SU-DHL-6 (cell line): ENCODE measurements around the gene PPM1B.

ENCODE experiments used
- H2AFZ ChIP-seq: fragments of 200-600 bp; sonication (generic); 2 replicates; pipeline ENCODE4 v1.6.1; 2014; ENCODE audit warnings: low read depth, mild to moderate bottlenecking, moderate library complexity, mixed read lengths, antibody characterized with exemption, low read length; ENCODE audit not compliant: severe bottlenecking
- H3F3A ChIP-seq: fragments of 200-600 bp; shearing (Covaris generic); 2 replicates; pipeline ENCODE4 v1.6.0; 2016; ENCODE audit warnings: antibody characterized with exemption, mild to moderate bottlenecking; ENCODE audit not compliant: insufficient read depth
- H3K27ac ChIP-seq: fragments of 200-600 bp; sonication (generic); 2 replicates; pipeline ENCODE4 v1.5.1; 2016; ENCODE audit warnings: low read depth, mild to moderate bottlenecking, low read length, moderate library complexity, mixed read lengths
- H3K27me3 ChIP-seq: fragments of 200-600 bp; sonication (generic), shearing (Covaris generic); 2 replicates; pipeline ENCODE4 v1.6.0; 2014; ENCODE audit warnings: mild to moderate bottlenecking, low read length
- H3K36me3 ChIP-seq: fragments of 200-600 bp; sonication (generic); 2 replicates; pipeline ENCODE4 v1.6.1; 2014; ENCODE audit warnings: mild to moderate bottlenecking, low read length, mixed read lengths
- H3K4me2 ChIP-seq: fragments of 300-600, 200-600 bp; shearing (Covaris generic), sonication (generic); 2 replicates; pipeline ENCODE4 v1.6.0; 2014; ENCODE audit warnings: low read length, low read depth, mild to moderate bottlenecking; ENCODE audit not compliant: poor library complexity, severe bottlenecking
- H3K4me3 ChIP-seq: fragments of 200-600 bp; sonication (generic); 2 replicates; pipeline ENCODE4 v1.5.1; 2014; ENCODE audit warnings: antibody characterized with exemption, low read length, mild to moderate bottlenecking, mixed read lengths; ENCODE audit not compliant: insufficient read depth, poor library complexity, severe bottlenecking
- H3K79me2 ChIP-seq: fragments of 200-600 bp; sonication (generic); 2 replicates; pipeline ENCODE4 v1.6.1; 2014; ENCODE audit warnings: mild to moderate bottlenecking, low read length, moderate library complexity; ENCODE audit not compliant: insufficient read depth
- H3K9ac ChIP-seq: fragments of 200-600 bp; sonication (generic); 2 replicates; pipeline ENCODE4 v1.7.0; 2014; ENCODE audit warnings: mild to moderate bottlenecking, low read length
- H3K9me2 ChIP-seq: fragments of 200-600 bp; sonication (generic); replicated peaks from 2 replicates; pipeline ENCODE4 v1.6.1; 2014; ENCODE audit warnings: low read length; ENCODE audit not compliant: insufficient read depth
- H3K9me3 ChIP-seq: fragments of 200-600 bp; sonication (generic); 2 replicates; pipeline ENCODE4 v1.6.1; 2014; ENCODE audit warnings: low read length, mixed read lengths; ENCODE audit not compliant: insufficient read depth
- H4K20me1 ChIP-seq: fragments of 200-600 bp; sonication (generic); 2 replicates; pipeline ENCODE4 v1.6.1; 2014; ENCODE audit warnings: low read depth, mild to moderate bottlenecking, antibody characterized with exemption, low read length, moderate library complexity, mixed read lengths
- EZH2phosphoT487 ChIP-seq: fragments of 200-600 bp; sonication (generic), shearing (Covaris generic); conservative IDR thresholded peaks from 2 replicates; pipeline ENCODE4 v1.6.1; 2018; ENCODE audit warnings: mild to moderate bottlenecking, antibody characterized with exemption, low read length, moderate library complexity, mixed read lengths
- TF ChIP-seq, protein P1 (sequence below): fragments of 200-600 bp; sonication (generic); IDR thresholded peaks from one replicate; pipeline ENCODE4 v1.5.1; 2017; ENCODE audit warnings: antibody characterized with exemption, mild to moderate bottlenecking, low read length, moderate library complexity; ENCODE audit not compliant: insufficient read depth, poor library complexity, severe bottlenecking

The PPM1B gene

GRCh38 chr2:44237221-44237620 lies 68.5 kb downstream of the PPM1B start:
- Histone ChIP-seq H3K79me2 (no peaks in the 10 kb centered on the region), H3F3A (peaks cover 9% of the 10 kb centered on the region), H4K20me1 (no peaks in the 10 kb centered on the region), H2AFZ (no peak overlapping the region), H3K36me3 (no peaks in the 10 kb centered on the region; the same call in 1 of the 2 replicates), H3K27me3 (no peaks in the 10 kb centered on the region), H3K9me2 (no peaks in the 10 kb centered on the region), H3K9ac (no peak overlapping the region), H3K9me3 (no peaks in the 10 kb centered on the region), H3K27ac (peak overlapping the region; percentile 27), H3K4me3 (no peak overlapping the region), H3K4me2 (peak overlapping the region; percentile 48)
- TF ChIP-seq, protein P1, sequence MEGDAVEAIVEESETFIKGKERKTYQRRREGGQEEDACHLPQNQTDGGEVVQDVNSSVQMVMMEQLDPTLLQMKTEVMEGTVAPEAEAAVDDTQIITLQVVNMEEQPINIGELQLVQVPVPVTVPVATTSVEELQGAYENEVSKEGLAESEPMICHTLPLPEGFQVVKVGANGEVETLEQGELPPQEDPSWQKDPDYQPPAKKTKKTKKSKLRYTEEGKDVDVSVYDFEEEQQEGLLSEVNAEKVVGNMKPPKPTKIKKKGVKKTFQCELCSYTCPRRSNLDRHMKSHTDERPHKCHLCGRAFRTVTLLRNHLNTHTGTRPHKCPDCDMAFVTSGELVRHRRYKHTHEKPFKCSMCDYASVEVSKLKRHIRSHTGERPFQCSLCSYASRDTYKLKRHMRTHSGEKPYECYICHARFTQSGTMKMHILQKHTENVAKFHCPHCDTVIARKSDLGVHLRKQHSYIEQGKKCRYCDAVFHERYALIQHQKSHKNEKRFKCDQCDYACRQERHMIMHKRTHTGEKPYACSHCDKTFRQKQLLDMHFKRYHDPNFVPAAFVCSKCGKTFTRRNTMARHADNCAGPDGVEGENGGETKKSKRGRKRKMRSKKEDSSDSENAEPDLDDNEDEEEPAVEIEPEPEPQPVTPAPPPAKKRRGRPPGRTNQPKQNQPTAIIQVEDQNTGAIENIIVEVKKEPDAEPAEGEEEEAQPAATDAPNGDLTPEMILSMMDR = no peak
- TF ChIP-seq EZH2phosphoT487 = no peak

GRCh38 chr2:44242904-44243303 lies 74.2 kb downstream of the PPM1B start:
- Histone ChIP-seq H3K9me2 (no peaks in the 10 kb centered on the region), H3F3A (no peaks in the 10 kb centered on the region), H3K9ac (no peak overlapping the region), H3K4me2 (no peak overlapping the region), H2AFZ (no peak overlapping the region), H3K27ac (no peak overlapping the region), H4K20me1 (0 out of 2 replicates have a peak, but pooled peaks cover 8% of the 10 kb centered on the region), H3K79me2 (no peaks in the 10 kb centered on the region), H3K27me3 (no peaks in the 10 kb centered on the region), H3K36me3 (no peaks in the 10 kb centered on the region), H3K9me3 (no peaks in the 10 kb centered on the region), H3K4me3 (no peak overlapping the region)
- TF ChIP-seq, protein P1 = no peak
- TF ChIP-seq EZH2phosphoT487 = no peak

- no peak overlapping the region for H2AFZ ChIP-seq
- no peak overlapping the region for H3K9ac ChIP-seq
- no peak overlapping the region for H3K4me3 ChIP-seq
- H3K27ac ChIP-seq = no peak overlapping the region
- H4K20me1 ChIP-seq = 0 out of 2 replicates have a peak, but pooled peaks cover 8% of the 10 kb centered on the region
- no peaks in the 10 kb centered on the region for H3K27me3 ChIP-seq
- no peaks in the 10 kb centered on the region for H3K9me3 ChIP-seq
- no peaks in the 10 kb centered on the region for H3K36me3 ChIP-seq
- no peaks in the 10 kb centered on the region for H3K9me2 ChIP-seq
- TF ChIP-seq, protein P1 = peak; percentile 32
- no peak for TF ChIP-seq EZH2phosphoT487
- peak overlapping the region; percentile 26 for H3K4me2 ChIP-seq
- H3K79me2 ChIP-seq = no peaks in the 10 kb centered on the region
- H3F3A ChIP-seq = no peaks in the 10 kb centered on the region
Observed at GRCh38 chr2:44244135-44244871, 75.6 kb downstream of the PPM1B start.
